ENCODE measurements around the gene TMEM72. TPM values are rescaled to one million over a fixed set of nuclear protein-coding genes. Genes with fewer than 3 reads are reported as not detected.

TMEM72 gene
- total RNA-seq, 1 experiment from 2014 or later, result not detected

DNA sequence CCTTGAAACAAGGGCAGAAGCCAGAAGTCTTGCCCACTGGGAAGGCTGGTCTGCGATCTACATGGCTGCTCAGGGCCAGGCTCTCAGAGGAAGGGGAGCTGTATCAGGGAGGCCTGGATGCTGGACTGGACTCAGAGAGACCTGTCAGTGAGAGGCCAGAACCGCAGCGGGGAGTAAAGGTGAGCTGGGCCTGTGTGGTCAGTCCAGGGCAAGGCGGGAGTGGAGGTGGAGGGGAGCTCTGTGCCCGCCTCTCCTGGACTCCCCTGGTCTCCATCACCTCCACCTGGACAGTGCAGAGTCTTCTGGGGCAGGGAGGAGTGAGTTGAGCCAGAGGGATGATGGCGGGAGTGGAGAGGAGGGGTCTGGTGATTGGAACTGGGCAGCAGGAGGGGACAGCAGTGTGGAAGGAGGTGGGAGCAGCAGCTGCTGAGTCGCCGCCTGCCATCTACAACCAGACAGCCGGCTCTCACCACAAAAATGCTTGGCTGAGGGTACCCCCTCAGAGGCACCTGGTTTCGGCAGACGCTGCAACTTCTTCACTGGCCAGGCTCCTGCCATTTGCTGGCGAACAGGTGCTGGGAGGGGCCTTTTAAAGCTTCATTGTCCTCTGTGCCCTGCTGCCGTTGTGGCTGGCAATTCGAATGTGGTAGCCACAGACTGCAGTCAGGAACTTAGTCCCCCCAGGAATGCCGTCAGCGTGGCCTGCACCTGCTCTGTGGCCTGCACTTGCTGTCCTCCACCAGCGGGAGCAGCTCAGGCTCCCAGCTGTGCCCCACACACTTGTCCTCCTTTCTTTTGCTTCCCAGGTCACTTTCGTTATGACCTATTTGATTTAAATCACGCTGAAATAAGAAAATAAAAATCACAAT lies 52.0 kb downstream of the TMEM72 start:
- intact Hi-C loops (cut with micrococcal nuclease; ENCODE audit: unreplicated experiment) (no loop called here), in situ Hi-C loops (cut with HindIII; ENCODE audit: low pct_unique_long_range_greater_than_20kb, low sequenced_read_pairs) (no loop called here)
- no TSS peak for BruUV-seq (replicated peaks)

DNA sequence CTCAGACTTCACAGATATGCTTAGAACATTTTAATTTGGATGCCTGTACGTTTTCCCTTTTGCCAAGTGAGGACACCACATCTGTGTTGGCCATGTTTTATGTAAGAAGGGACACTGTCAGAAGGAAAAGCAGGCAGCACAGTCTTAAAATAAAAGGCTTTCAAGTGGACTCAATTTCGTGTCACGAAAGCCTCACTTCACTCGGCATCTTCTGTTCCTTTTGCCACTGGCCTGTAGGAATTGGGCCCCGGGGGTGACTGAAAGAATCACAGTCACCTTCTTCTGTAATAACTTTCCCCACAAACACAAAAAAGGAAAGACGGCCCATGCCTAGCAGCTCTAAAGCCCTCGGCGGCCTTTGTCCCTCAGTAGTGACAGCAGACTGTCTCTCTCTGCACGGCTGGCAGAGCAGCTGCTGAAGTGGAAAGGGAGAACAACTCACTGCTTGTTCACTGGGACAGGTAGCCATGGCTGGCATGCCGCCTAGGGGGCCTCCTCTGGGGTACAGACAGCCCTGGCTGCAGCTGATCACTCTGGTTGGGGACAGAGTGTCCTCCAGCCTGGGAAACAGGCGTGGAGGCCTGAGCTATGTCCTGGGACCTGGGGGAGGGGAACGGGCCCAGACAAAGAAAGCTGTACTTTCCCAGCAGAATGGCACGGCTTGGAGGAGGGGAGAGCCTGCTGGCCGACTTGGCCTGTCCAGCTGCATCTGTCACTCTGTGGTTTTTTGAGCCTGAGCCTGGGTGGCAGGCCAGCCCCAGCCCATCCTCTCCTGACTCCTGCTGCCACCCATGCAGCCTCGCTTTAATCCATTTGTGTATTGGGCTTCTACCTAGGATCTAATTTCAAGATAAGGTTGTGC lies 52.9 kb downstream of the TMEM72 start:
- intact Hi-C loops (cut with micrococcal nuclease; ENCODE audit: unreplicated experiment) (no loop called here), in situ Hi-C loops (cut with HindIII; ENCODE audit: low pct_unique_long_range_greater_than_20kb, low sequenced_read_pairs) (no loop called here)

More for the DNA sequence above, 52.0 kb downstream of the TMEM72 start:
- H3K4me1 ChIP-seq (ENCODE audit: control insufficient read depth, insufficient read depth, low read length), result peaks cover 55% of the 10 kb centered on the region
- peak overlapping the region in 1 of 2 experiments; percentile 20; a peak in 2 of 4 replicates for H3K4me3 ChIP-seq (ENCODE audit: low read depth in 2 of 2, low read length in 2 of 2)
- TF ChIP-seq, protein P1, sequence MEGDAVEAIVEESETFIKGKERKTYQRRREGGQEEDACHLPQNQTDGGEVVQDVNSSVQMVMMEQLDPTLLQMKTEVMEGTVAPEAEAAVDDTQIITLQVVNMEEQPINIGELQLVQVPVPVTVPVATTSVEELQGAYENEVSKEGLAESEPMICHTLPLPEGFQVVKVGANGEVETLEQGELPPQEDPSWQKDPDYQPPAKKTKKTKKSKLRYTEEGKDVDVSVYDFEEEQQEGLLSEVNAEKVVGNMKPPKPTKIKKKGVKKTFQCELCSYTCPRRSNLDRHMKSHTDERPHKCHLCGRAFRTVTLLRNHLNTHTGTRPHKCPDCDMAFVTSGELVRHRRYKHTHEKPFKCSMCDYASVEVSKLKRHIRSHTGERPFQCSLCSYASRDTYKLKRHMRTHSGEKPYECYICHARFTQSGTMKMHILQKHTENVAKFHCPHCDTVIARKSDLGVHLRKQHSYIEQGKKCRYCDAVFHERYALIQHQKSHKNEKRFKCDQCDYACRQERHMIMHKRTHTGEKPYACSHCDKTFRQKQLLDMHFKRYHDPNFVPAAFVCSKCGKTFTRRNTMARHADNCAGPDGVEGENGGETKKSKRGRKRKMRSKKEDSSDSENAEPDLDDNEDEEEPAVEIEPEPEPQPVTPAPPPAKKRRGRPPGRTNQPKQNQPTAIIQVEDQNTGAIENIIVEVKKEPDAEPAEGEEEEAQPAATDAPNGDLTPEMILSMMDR (IDR thresholded peaks at IDR 0.05), result peak; percentile 54
- no peak for TF ChIP-seq TCF7L2 (IDR thresholded peaks at IDR 0.05; ENCODE audit: low read depth, low read length)
- H3K27me3 ChIP-seq (ENCODE audit: control insufficient read depth, insufficient read depth, low read length), result no peaks in the 10 kb centered on the region
- ATAC-seq (no peak; the same call in 1 of the 2 replicates), DNase-seq (ENCODE audit: low read depth, low spot score) (no peak)
- ChIA-PET CTCF (interaction anchor here (0.7 to 1.3 kb wide), 3 partner anchors 13 to 846 kb away, joined by 3 to 10 read pairs (median 6); no protein-coding TSS in a partner anchor), POLR2A (interaction anchor here (0.6 kb wide), 1 partner anchor 13 kb away, joined by 3 read pairs; no protein-coding TSS in a partner anchor)
- no peaks in the 10 kb centered on the region for H3K36me3 ChIP-seq (ENCODE audit: control insufficient read depth, insufficient read depth, low read length)
- H3K9me3 ChIP-seq (ENCODE audit: control insufficient read depth, insufficient read depth, low read depth, low read length), result no peaks in the 10 kb centered on the region
- peak overlapping the region; percentile 67 for H3K27ac ChIP-seq (ENCODE audit: low read length)

DNA sequence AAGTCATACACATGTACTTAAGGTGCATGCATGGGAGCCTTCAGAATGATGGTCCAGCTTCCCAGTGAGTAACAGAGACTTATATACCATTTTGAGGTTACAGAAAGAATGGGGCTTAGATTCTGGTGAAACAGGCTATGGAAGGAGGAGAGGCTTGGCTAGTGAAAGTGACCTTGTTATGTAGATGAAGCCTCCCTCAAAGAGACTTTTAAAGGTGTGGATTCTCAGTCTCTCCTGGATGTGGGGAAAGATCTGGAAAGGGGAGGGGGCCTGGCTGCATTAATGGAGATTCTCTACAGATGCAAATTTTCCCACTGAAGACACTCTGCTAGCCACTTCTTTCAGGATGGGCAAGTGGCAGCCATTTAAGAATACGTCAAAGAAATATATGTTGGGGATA lies 54.0 kb downstream of the TMEM72 start:
- CTCF ChIA-PET, result no interaction called here
- Histone ChIP-seq H3K4me3 (ENCODE audit: low read depth in 2 of 2, low read length in 2 of 2) (no peak overlapping the region), H3K27me3 (ENCODE audit: control insufficient read depth, insufficient read depth, low read length) (no peaks in the 10 kb centered on the region), H3K4me1 (ENCODE audit: control insufficient read depth, insufficient read depth, low read length) (peaks cover 50% of the 10 kb centered on the region), H3K9me3 (ENCODE audit: control insufficient read depth, insufficient read depth, low read depth, low read length) (no peaks in the 10 kb centered on the region), H3K27ac (ENCODE audit: low read length) (peak overlapping the region; percentile 67), H3K36me3 (ENCODE audit: control insufficient read depth, insufficient read depth, low read length) (no peaks in the 10 kb centered on the region)
- intact Hi-C loops (cut with micrococcal nuclease; ENCODE audit: unreplicated experiment), result no loop called here
- in situ Hi-C loops (cut with HindIII; ENCODE audit: low pct_unique_long_range_greater_than_20kb, low sequenced_read_pairs), result no loop called here
- POLR2A ChIA-PET, result interaction anchor here (0.5 kb wide), 1 partner anchor 11 kb away, joined by 4 read pairs; no protein-coding TSS in a partner anchor
- DNase-seq (ENCODE audit: low read depth, low spot score) (no peak), ATAC-seq (no peak)
- BruUV-seq (replicated peaks), result no TSS peak
- TF ChIP-seq, protein P2, sequence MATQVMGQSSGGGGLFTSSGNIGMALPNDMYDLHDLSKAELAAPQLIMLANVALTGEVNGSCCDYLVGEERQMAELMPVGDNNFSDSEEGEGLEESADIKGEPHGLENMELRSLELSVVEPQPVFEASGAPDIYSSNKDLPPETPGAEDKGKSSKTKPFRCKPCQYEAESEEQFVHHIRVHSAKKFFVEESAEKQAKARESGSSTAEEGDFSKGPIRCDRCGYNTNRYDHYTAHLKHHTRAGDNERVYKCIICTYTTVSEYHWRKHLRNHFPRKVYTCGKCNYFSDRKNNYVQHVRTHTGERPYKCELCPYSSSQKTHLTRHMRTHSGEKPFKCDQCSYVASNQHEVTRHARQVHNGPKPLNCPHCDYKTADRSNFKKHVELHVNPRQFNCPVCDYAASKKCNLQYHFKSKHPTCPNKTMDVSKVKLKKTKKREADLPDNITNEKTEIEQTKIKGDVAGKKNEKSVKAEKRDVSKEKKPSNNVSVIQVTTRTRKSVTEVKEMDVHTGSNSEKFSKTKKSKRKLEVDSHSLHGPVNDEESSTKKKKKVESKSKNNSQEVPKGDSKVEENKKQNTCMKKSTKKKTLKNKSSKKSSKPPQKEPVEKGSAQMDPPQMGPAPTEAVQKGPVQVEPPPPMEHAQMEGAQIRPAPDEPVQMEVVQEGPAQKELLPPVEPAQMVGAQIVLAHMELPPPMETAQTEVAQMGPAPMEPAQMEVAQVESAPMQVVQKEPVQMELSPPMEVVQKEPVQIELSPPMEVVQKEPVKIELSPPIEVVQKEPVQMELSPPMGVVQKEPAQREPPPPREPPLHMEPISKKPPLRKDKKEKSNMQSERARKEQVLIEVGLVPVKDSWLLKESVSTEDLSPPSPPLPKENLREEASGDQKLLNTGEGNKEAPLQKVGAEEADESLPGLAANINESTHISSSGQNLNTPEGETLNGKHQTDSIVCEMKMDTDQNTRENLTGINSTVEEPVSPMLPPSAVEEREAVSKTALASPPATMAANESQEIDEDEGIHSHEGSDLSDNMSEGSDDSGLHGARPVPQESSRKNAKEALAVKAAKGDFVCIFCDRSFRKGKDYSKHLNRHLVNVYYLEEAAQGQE (IDR thresholded peaks at IDR 0.05; ENCODE audit: insufficient read depth in 1 of 2, low read depth in 2 of 2, low read length in 1 of 2), result no peak
- TF ChIP-seq, protein P1 (IDR thresholded peaks at IDR 0.05), result no peak
- TF ChIP-seq SIN3A (IDR thresholded peaks at IDR 0.05; ENCODE audit: borderline replicate concordance, insufficient read depth, low read depth, low read length), result no peak
- TF ChIP-seq TCF7L2 (IDR thresholded peaks at IDR 0.05; ENCODE audit: low read depth, low read length), result no peak
- no peak for TF ChIP-seq POLR2AphosphoS5 (IDR thresholded peaks at IDR 0.05; ENCODE audit: low read depth, low read length)

More for the DNA sequence above, 52.9 kb downstream of the TMEM72 start:
- Histone ChIP-seq H3K27ac (ENCODE audit: low read length) (peak overlapping the region; percentile 67), H3K9me3 (ENCODE audit: control insufficient read depth, insufficient read depth, low read depth, low read length) (no peaks in the 10 kb centered on the region), H3K27me3 (ENCODE audit: control insufficient read depth, insufficient read depth, low read length) (no peaks in the 10 kb centered on the region), H3K4me3 (ENCODE audit: low read depth in 2 of 2, low read length in 2 of 2) (peak overlapping the region in 1 of 2 experiments; percentile 20; a peak in 2 of 4 replicates), H3K36me3 (ENCODE audit: control insufficient read depth, insufficient read depth, low read length) (no peaks in the 10 kb centered on the region), H3K4me1 (ENCODE audit: control insufficient read depth, insufficient read depth, low read length) (peaks cover 50% of the 10 kb centered on the region)
- TF ChIP-seq, protein P1 (IDR thresholded peaks at IDR 0.05), result peak; percentile 28
- no peak for TF ChIP-seq POLR2AphosphoS5 (IDR thresholded peaks at IDR 0.05; ENCODE audit: low read depth, low read length)
- BruUV-seq (replicated peaks), result no TSS peak
- ATAC-seq (peak; percentile 3; the same call in 1 of the 2 replicates), DNase-seq (ENCODE audit: low read depth, low spot score) (no peak)
- POLR2A ChIA-PET, result interaction anchor here (0.7 kb wide), 1 partner anchor 16 kb away, joined by 3 read pairs; no protein-coding TSS in a partner anchor
- CTCF ChIA-PET, result interaction anchor here (1.3 kb wide), 1 partner anchor 31 kb away, joined by 3 read pairs; no protein-coding TSS in a partner anchor
